MM.1S (cell line): ENCODE results near the gene PSD2.

ENCODE experiments used
- DNase-seq: peaks from one replicate; pipeline ENCODE4 v3.0.0-alpha.2; 2015
- H2AFZ ChIP-seq: fragments of 300-600 bp; sonication (generic); 2 replicates; pipeline ENCODE4 v1.6.0; 2016; ENCODE audit warnings: antibody characterized with exemption, low read length
- H3F3A ChIP-seq: fragments of 300-600 bp; sonication (generic); 2 replicates; pipeline ENCODE4 v1.6.1; 2016; ENCODE audit warnings: mild to moderate bottlenecking, antibody characterized with exemption, low read length, moderate library complexity, mixed read lengths; ENCODE audit not compliant: insufficient read depth
- H3K27ac ChIP-seq: fragments of 300-600 bp; sonication (generic); 2 replicates; pipeline ENCODE4 v1.5.1; 2016; ENCODE audit warnings: mild to moderate bottlenecking, low read length
- H3K27me3 ChIP-seq: fragments of 300-600 bp; sonication (generic); replicated peaks from 2 replicates; pipeline ENCODE4 v1.6.0; 2016; ENCODE audit warnings: low read length; ENCODE audit not compliant: insufficient read depth
- H3K36me3 ChIP-seq: fragments of 300-600 bp; sonication (generic); replicated peaks from 2 replicates; pipeline ENCODE4 v1.6.1; 2016; ENCODE audit warnings: mild to moderate bottlenecking, low read length, mixed read lengths; ENCODE audit not compliant: insufficient read depth
- H3K4me1 ChIP-seq: fragments of 300-600 bp; sonication (generic); 2 replicates; pipeline ENCODE4 v1.6.1; 2016; ENCODE audit warnings: low read length, mixed read lengths
- H3K4me2 ChIP-seq: fragments of 300-600 bp; sonication (generic); 2 replicates; pipeline ENCODE4 v1.6.0; 2016; ENCODE audit warnings: low read depth, low read length
- H3K4me3 ChIP-seq: fragments of 300-600 bp; sonication (generic); 2 replicates; pipeline ENCODE4 v1.5.1; 2016; ENCODE audit warnings: low read length, mixed read lengths
- H3K79me2 ChIP-seq: fragments of 300-600 bp; sonication (generic); 2 replicates; pipeline ENCODE4 v1.6.1; 2016; ENCODE audit warnings: mixed run types, low read length, mixed read lengths
- H3K9ac ChIP-seq: fragments of 300-600 bp; sonication (generic); 2 replicates; pipeline ENCODE4 v1.6.1; 2016; ENCODE audit warnings: low read length, mixed read lengths
- H3K9me2 ChIP-seq: fragments of 300-600 bp; sonication (generic); replicated peaks from 2 replicates; pipeline ENCODE4 v1.6.1; 2016; ENCODE audit warnings: mild to moderate bottlenecking, low read length, mixed read lengths; ENCODE audit not compliant: insufficient read depth
- H3K9me3 ChIP-seq: fragments of 300-600 bp; sonication (generic); replicated peaks from 2 replicates; pipeline ENCODE4 v1.6.1; 2016; ENCODE audit warnings: mild to moderate bottlenecking, low read length, mixed read lengths; ENCODE audit not compliant: insufficient read depth
- H4K20me1 ChIP-seq: fragments of 300-600 bp; sonication (generic); 2 replicates; pipeline ENCODE4 v1.6.1; 2016; ENCODE audit warnings: mild to moderate bottlenecking, low read length, moderate library complexity, mixed read lengths; ENCODE audit not compliant: insufficient read depth
- CTCF ChIP-seq: fragments of 300-600 bp; sonication (generic); IDR thresholded peaks from 2 replicates; pipeline ENCODE4 v1.5.1; 2016; ENCODE audit warnings: antibody characterized with exemption, low read length, mixed read lengths
- EZH2 ChIP-seq: fragments of 300-600 bp; sonication (generic); optimal IDR thresholded peaks from 2 replicates; pipeline ENCODE3; 2017; ENCODE audit warnings: low read depth, mild to moderate bottlenecking, antibody characterized with exemption, low read length, mixed read lengths
- EZH2phosphoT487 ChIP-seq: fragments of 300-600 bp; sonication (generic); IDR thresholded peaks from 2 replicates; pipeline ENCODE4 v1.6.1; 2018; ENCODE audit warnings: antibody characterized with exemption, low read length

The PSD2 gene

GRCh38 chr5:139845846-139846681 lies 50.5 kb downstream of the PSD2 start:
- Histone ChIP-seq H3K36me3 (no peaks in the 10 kb centered on the region), H3K9me2 (no peaks in the 10 kb centered on the region), H3K27me3 (peaks cover 53% of the 10 kb centered on the region), H3F3A (no peaks in the 10 kb centered on the region), H3K79me2 (no peaks in the 10 kb centered on the region), H3K4me1 (no peaks in the 10 kb centered on the region), H2AFZ (no peak overlapping the region), H4K20me1 (no peaks in the 10 kb centered on the region), H3K9ac (no peak overlapping the region), H3K27ac (no peak overlapping the region), H3K4me3 (no peak overlapping the region), H3K4me2 (no peak overlapping the region), H3K9me3 (no peaks in the 10 kb centered on the region)
- TF ChIP-seq EZH2 (no peak), EZH2phosphoT487 (no peak), CTCF (no peak)
- no peak for DNase-seq

- H3K4me2 ChIP-seq = no peak overlapping the region
Observed at GRCh38 chr5:139847091-139847490, 51.5 kb downstream of the PSD2 start.

GRCh38 chr5:139847790-139848507 lies 52.3 kb downstream of the PSD2 start:
- H3K79me2 ChIP-seq = no peaks in the 10 kb centered on the region
- no peaks in the 10 kb centered on the region for H3F3A ChIP-seq
- DNase-seq = peak; percentile 38
- H3K4me3 ChIP-seq = no peak overlapping the region
- H3K27me3 ChIP-seq = peaks cover 42% of the 10 kb centered on the region
- H3K9ac ChIP-seq = no peak overlapping the region
- H4K20me1 ChIP-seq = no peaks in the 10 kb centered on the region
- no peak overlapping the region for H3K27ac ChIP-seq
- H2AFZ ChIP-seq = no peak overlapping the region
- peak overlapping the region; percentile 54; the same call in 1 of the 2 replicates for H3K4me2 ChIP-seq
- H3K36me3 ChIP-seq = no peaks in the 10 kb centered on the region
- TF ChIP-seq EZH2phosphoT487 (no peak), CTCF (no peak), EZH2 (no peak)
- no peaks in the 10 kb centered on the region for H3K9me2 ChIP-seq
- H3K9me3 ChIP-seq = no peaks in the 10 kb centered on the region
- no peaks in the 10 kb centered on the region for H3K4me1 ChIP-seq

More at GRCh38 chr5:139847091-139847490, 51.5 kb downstream of the PSD2 start:
- Histone ChIP-seq H2AFZ (no peak overlapping the region), H3K4me3 (no peak overlapping the region), H3K27ac (no peak overlapping the region), H4K20me1 (no peaks in the 10 kb centered on the region), H3K9me2 (no peaks in the 10 kb centered on the region), H3K79me2 (no peaks in the 10 kb centered on the region), H3K36me3 (no peaks in the 10 kb centered on the region), H3F3A (no peaks in the 10 kb centered on the region), H3K4me1 (no peaks in the 10 kb centered on the region), H3K9me3 (no peaks in the 10 kb centered on the region), H3K27me3 (peaks cover 49% of the 10 kb centered on the region), H3K9ac (no peak overlapping the region)
- TF ChIP-seq EZH2 (no peak), EZH2phosphoT487 (no peak), CTCF (no peak)
- no peak for DNase-seq
